PC-3 (cell line): ENCODE results near the gene PRKN. TPM values are rescaled to one million over a fixed set of nuclear protein-coding genes. Genes with fewer than 3 reads are reported as not detected.
A peak's percentile ranks its signal among the peaks of the same experiment; 100 is the strongest.

Experiments
- ATAC-seq: fragments of 200-7000 bp; cut with Tn5 transposase; 2 replicates; pipeline ENCODE4 v1.9.1; 2020; ENCODE audit warnings: mild to moderate bottlenecking, moderate library complexity
- BruUV-seq: library from RNA; stranded (reverse); fragments of 400-500 nt; replicated peaks from 2 replicates; lab custom pipeline; 2021; lab: Mats Ljungman, UMichigan
- CTCF ChIA-PET: fragments of 300-600 bp; sonication (Branson Sonifier 250); formaldehyde crosslinking; loops from one replicate; lab custom pipeline; 2022; ENCODE audit warnings: antibody characterized with exemption; lab: Charles Lee
- POLR2A ChIA-PET: fragments of 300-600 bp; sonication (Branson Sonifier 250); formaldehyde crosslinking; loops from one replicate; lab custom pipeline; 2022; ENCODE audit warnings: antibody characterized with exemption; ENCODE audit not compliant: unreplicated experiment; lab: Charles Lee
- DNase-seq: peaks from one replicate; pipeline ENCODE4 v3.0.0-alpha.2; 2015
- H2AFZ ChIP-seq: fragments of 300-600 bp; sonication (generic); 2 replicates; pipeline ENCODE4 v1.6.0; 2016; ENCODE audit warnings: antibody characterized with exemption, low read length
- H3F3A ChIP-seq: fragments of 300-600 bp; sonication (generic); one replicate; pipeline ENCODE4 v1.6.0; 2017; ENCODE audit warnings: antibody characterized with exemption, low read length, control low read depth, mild to moderate bottlenecking; ENCODE audit not compliant: unreplicated experiment
- H3K27ac ChIP-seq: fragments of 300-600 bp; sonication (generic); 2 replicates; pipeline ENCODE4 v1.5.1; 2016; ENCODE audit warnings: mild to moderate bottlenecking, low read length
- H3K27me3 ChIP-seq: fragments of 300-600 bp; sonication (generic); 2 replicates; pipeline ENCODE4 v1.6.1; 2016; ENCODE audit warnings: low read length, mixed read lengths
- H3K36me3 ChIP-seq: fragments of 300-600 bp; sonication (generic); 2 replicates; pipeline ENCODE4 v1.6.1; 2016; ENCODE audit warnings: low read depth, mixed run types, low read length, mixed read lengths
- H3K4me1 ChIP-seq: fragments of 300-600 bp; sonication (generic); 2 replicates; pipeline ENCODE4 v1.5.1; 2016; ENCODE audit warnings: low read length; ENCODE audit not compliant: insufficient read depth
- H3K4me2 ChIP-seq: fragments of 300-600 bp; sonication (generic); 2 replicates; pipeline ENCODE4 v1.6.0; 2016; ENCODE audit warnings: low read length
- H3K4me3 ChIP-seq: fragments of 300-600 bp; sonication (generic); 2 replicates; pipeline ENCODE4 v1.5.1; 2016; ENCODE audit warnings: mild to moderate bottlenecking, low read length, mixed read lengths
- H3K79me2 ChIP-seq: fragments of 300-600 bp; sonication (generic); 2 replicates; pipeline ENCODE4 v1.6.1; 2017; ENCODE audit warnings: low read length, mixed read lengths
- H3K9ac ChIP-seq: fragments of 300-600 bp; sonication (generic); 2 replicates; pipeline ENCODE4 v1.6.0; 2016; ENCODE audit warnings: mild to moderate bottlenecking, low read length
- H3K9me2 ChIP-seq: fragments of 300-600 bp; sonication (generic); replicated peaks from 2 replicates; pipeline ENCODE4 v1.6.1; 2016; ENCODE audit warnings: mixed run types, low read length, mixed read lengths
- H3K9me3 ChIP-seq: fragments of 300-600 bp; sonication (generic); 2 replicates; pipeline ENCODE4 v1.6.1; 2016; ENCODE audit warnings: low read length, mixed read lengths
- H4K20me1 ChIP-seq: fragments of 300-600 bp; sonication (generic); 2 replicates; pipeline ENCODE4 v1.6.1; 2016; ENCODE audit warnings: low read length, mixed read lengths
- CTCF ChIP-seq: fragments of 300-600 bp; sonication (generic); conservative IDR thresholded peaks from 2 replicates; pipeline ENCODE4 v1.5.1; 2017; ENCODE audit warnings: antibody characterized with exemption, low read depth, mild to moderate bottlenecking, low read length
- EZH2 ChIP-seq: fragments of 300-600 bp; sonication (generic); IDR thresholded peaks from one replicate; pipeline ENCODE4 v1.6.1; 2017; ENCODE audit warnings: antibody characterized with exemption, mild to moderate bottlenecking, low read length; ENCODE audit not compliant: unreplicated experiment
- EZH2phosphoT487 ChIP-seq: fragments of 300-600 bp; sonication (generic); IDR thresholded peaks from 2 replicates; pipeline ENCODE4 v1.6.1; 2018; ENCODE audit warnings: mild to moderate bottlenecking, antibody characterized with exemption, low read length, borderline replicate concordance
- intact Hi-C: fragments of 100-400 bp; cut with micrococcal nuclease; formaldehyde crosslinking; loops from 2 replicates; pipeline ENCODE4 v1.9.0; 2023
- total RNA-seq: library from RNA; depleted of rRNA; stranded (reverse); fragments of >200 nt; gene quantifications from 2 replicates; pipeline ENCODE4 v1.2.3, GENCODE V29; 2014

PRKN gene
- total RNA-seq, 1 experiment from 2014 or later, result not detected

GRCh38 chr6:161462148-161462547 is 1265.4 kb downstream of the PRKN start:
- Histone ChIP-seq H3K9ac (no peak overlapping the region), H3K9me3 (no peaks in the 10 kb centered on the region), H3K4me3 (no peak overlapping the region), H3K27me3 (no peaks in the 10 kb centered on the region), H2AFZ (no peak overlapping the region), H3K36me3 (no peaks in the 10 kb centered on the region), H3K9me2 (no peaks in the 10 kb centered on the region), H3K27ac (no peak overlapping the region), H3K4me2 (peak overlapping the region; percentile 27; the same call in 1 of the 2 replicates), H3K4me1 (peaks cover 19% of the 10 kb centered on the region; the same call in 1 of the 2 replicates), H3K79me2 (no peaks in the 10 kb centered on the region), H3F3A (no peaks in the 10 kb centered on the region), H4K20me1 (no peaks in the 10 kb centered on the region)
- BruUV-seq, result no TSS peak
- DNase-seq (peak; percentile 81), ATAC-seq (no peak)
- ChIA-PET CTCF (no interaction called here), POLR2A (no interaction called here)
- TF ChIP-seq CTCF (no peak), EZH2phosphoT487 (no peak), EZH2 (no peak)
- intact Hi-C loops, result no loop called here

- no peak overlapping the region for H3K9ac ChIP-seq
These were observed 1268.5 kb downstream of the PRKN start for GRCh38 chr6:161459008-161459615.

More at GRCh38 chr6:161459008-161459615, 1268.5 kb downstream of the PRKN start:
- H3K9me3 ChIP-seq, result no peaks in the 10 kb centered on the region
- no peak overlapping the region for H3K4me2 ChIP-seq
- H3K79me2 ChIP-seq, result no peaks in the 10 kb centered on the region
- no peak overlapping the region for H3K27ac ChIP-seq
- no peak for TF ChIP-seq CTCF
- CTCF ChIA-PET, result no interaction called here
- H3K36me3 ChIP-seq, result no peaks in the 10 kb centered on the region
- no peak for ATAC-seq
- no peaks in the 10 kb centered on the region for H3F3A ChIP-seq
- H3K27me3 ChIP-seq, result no peaks in the 10 kb centered on the region
- H3K4me1 ChIP-seq, result peaks cover 19% of the 10 kb centered on the region; the same call in 1 of the 2 replicates
- no peak for DNase-seq
- no TSS peak for BruUV-seq
- no peaks in the 10 kb centered on the region for H3K9me2 ChIP-seq
- no peaks in the 10 kb centered on the region for H4K20me1 ChIP-seq
- intact Hi-C loops, result no loop called here
- H3K4me3 ChIP-seq, result no peak overlapping the region
- POLR2A ChIA-PET, result no interaction called here
- H2AFZ ChIP-seq, result peak overlapping the region; percentile 43
